GM06990 (cell line): Measurements from ENCODE around the gene ANTXR1.

ENCODE experiments used
- DNase-seq: peaks from one replicate; pipeline ENCODE4 v3.0.0-alpha.2; 2011; ENCODE audit not compliant: insufficient read length; ENCODE audit errors: extremely low read depth
- H3K27me3 ChIP-seq: replicated peaks from 2 replicates; pipeline ENCODE4 v1.6.0; 2011; ENCODE audit warnings: low read length; ENCODE audit not compliant: control insufficient read depth, insufficient read depth
- H3K36me3 ChIP-seq: 2 replicates; pipeline ENCODE4 v1.5.1; 2011; ENCODE audit warnings: low read length; ENCODE audit not compliant: control insufficient read depth, insufficient read depth
- H3K4me3 ChIP-seq: replicated peaks from 2 replicates; pipeline ENCODE4 v1.5.1; 2011; ENCODE audit warnings: low read depth, mild to moderate bottlenecking, control low read depth, low read length
- CTCF ChIP-seq: IDR thresholded peaks from 2 replicates; pipeline ENCODE4 v1.5.1; 2011; ENCODE audit warnings: low read length, control low read depth, mild to moderate bottlenecking, inconsistent platforms; ENCODE audit not compliant: insufficient read depth, poor library complexity, severe bottlenecking

Gene ANTXR1

GRCh38 chr2:69118609-69119008 lies 105.6 kb downstream of the ANTXR1 start:
- TF ChIP-seq CTCF: no peak
- Histone ChIP-seq H3K36me3 (no peaks in the 10 kb centered on the region), H3K4me3 (no peak overlapping the region), H3K27me3 (no peaks in the 10 kb centered on the region; the same call in none of the 2 replicates)
- DNase-seq: no peak

GRCh38 chr2:69119104-69119894 lies 106.3 kb downstream of the ANTXR1 start:
- no peak for TF ChIP-seq CTCF
- H3K4me3 ChIP-seq: no peak overlapping the region
- DNase-seq: no peak
- H3K27me3 ChIP-seq: no peaks in the 10 kb centered on the region; the same call in none of the 2 replicates
- no peaks in the 10 kb centered on the region for H3K36me3 ChIP-seq

- TF ChIP-seq CTCF: no peak
- no peaks in the 10 kb centered on the region for H3K36me3 ChIP-seq
- DNase-seq: no peak
- H3K27me3 ChIP-seq: peaks cover 2% of the 10 kb centered on the region
- no peak overlapping the region for H3K4me3 ChIP-seq
Measured at GRCh38 chr2:69122271-69122670, 109.3 kb downstream of the ANTXR1 start.

GRCh38 chr2:69123182-69123581 lies 110.2 kb downstream of the ANTXR1 start:
- no peak for TF ChIP-seq CTCF
- Histone ChIP-seq H3K36me3 (no peaks in the 10 kb centered on the region), H3K4me3 (no peak overlapping the region), H3K27me3 (peaks cover 2% of the 10 kb centered on the region)
- no peak for DNase-seq

- no peak for TF ChIP-seq CTCF
- Histone ChIP-seq H3K36me3 (no peaks in the 10 kb centered on the region), H3K4me3 (no peak overlapping the region), H3K27me3 (peaks cover 2% of the 10 kb centered on the region)
- no peak for DNase-seq
Measured at GRCh38 chr2:69124343-69124742, 111.4 kb downstream of the ANTXR1 start.
